NCI-H345 treated with DMSO at 0.1 percent for 48 hours (cell line): Measurements from ENCODE around the gene CELA2B.
"Not testable (repeated sequence)": the region's sequence is repeated elsewhere in the genome, so short reads cannot be mapped to it uniquely, and the experiment has no call there.

ENCODE experiments used
- DNase-seq: peaks from one replicate; lab custom pipeline; 2025; ENCODE audit not compliant: unreplicated experiment; lab: John Stamatoyannopoulos, UW

Gene CELA2B

GRCh38 chr1:15444468-15445389, 31.2 kb upstream of the CELA2B start:
- no peak for DNase-seq

- DNase-seq, result no peak
Measured at GRCh38 chr1:15445390-15446122, 30.3 kb upstream of the CELA2B start.

GRCh38 chr1:15446212-15446611, 29.7 kb upstream of the CELA2B start:
- no peak for DNase-seq

GRCh38 chr1:15448877-15449462, 26.9 kb upstream of the CELA2B start:
- no peak for DNase-seq

- no peak for DNase-seq
Measured at GRCh38 chr1:15449567-15449966, 26.3 kb upstream of the CELA2B start.

- DNase-seq, result no peak
Measured at GRCh38 chr1:15451014-15451722, 24.7 kb upstream of the CELA2B start.

- no peak for DNase-seq
Measured at GRCh38 chr1:15452216-15452615, 23.7 kb upstream of the CELA2B start.

- DNase-seq, result no peak
Measured at GRCh38 chr1:15452866-15453571, 22.9 kb upstream of the CELA2B start.

GRCh38 chr1:15453734-15454133, 22.2 kb upstream of the CELA2B start:
- no peak for DNase-seq

- no peak for DNase-seq
Measured at GRCh38 chr1:15454256-15454655, 21.6 kb upstream of the CELA2B start.

- no peak for DNase-seq
Measured at GRCh38 chr1:15455522-15455921, 20.4 kb upstream of the CELA2B start.

- no peak for DNase-seq
Measured at GRCh38 chr1:15456313-15456954, 19.5 kb upstream of the CELA2B start, which contains the start of gene CELA2A. TSS of gene CELA2A (plus strand) at chr1:15456732. CDS start at chr1:15456754, 22 bp downstream.

- no peak for DNase-seq
Measured at GRCh38 chr1:15457585-15457984, 18.3 kb upstream of the CELA2B start.

- not testable (repeated sequence) for DNase-seq
Measured at GRCh38 chr1:15458388-15458787, 17.5 kb upstream of the CELA2B start.

- no peak for DNase-seq
Measured at GRCh38 chr1:15459771-15460707, 15.9 kb upstream of the CELA2B start.

- no peak for DNase-seq
Measured at GRCh38 chr1:15460708-15461095, 15.2 kb upstream of the CELA2B start.

GRCh38 chr1:15463064-15463800, 12.7 kb upstream of the CELA2B start:
- DNase-seq, result not testable (repeated sequence)

- not testable (repeated sequence) for DNase-seq
Measured at GRCh38 chr1:15463926-15464322, 12.0 kb upstream of the CELA2B start.
